ENCODE results near the gene LAMB3. TPM values are rescaled to one million over a fixed set of nuclear protein-coding genes. Genes with fewer than 3 reads are reported as not detected.

Gene LAMB3
- total RNA-seq, 1 donor from 2014 or later: 12.5 TPM

GRCh38 chr1:209611771-209612570, 40.3 kb downstream of the LAMB3 start:
- no peak for DNase-seq (ENCODE audit: low spot score, unreplicated experiment)
- no peak for TF ChIP-seq CTCF (IDR thresholded peaks at IDR 0.05; ENCODE audit: unreplicated experiment)
- Mint-ChIP-seq H3K4me1 (ENCODE audit: low read depth) (no peaks in the 10 kb centered on the region), H3K27me3 (no peaks in the 10 kb centered on the region), H3K36me3 (ENCODE audit: insufficient read depth) (peaks cover 6% of the 10 kb centered on the region), H3K27ac (no peak overlapping the region), H3K9me3 (ENCODE audit: low read depth) (no peaks in the 10 kb centered on the region), H3K4me3 (ENCODE audit: low read depth) (no peak overlapping the region)

GRCh38 chr1:209610631-209610905, 41.7 kb downstream of the LAMB3 start:
- Mint-ChIP-seq H3K27ac (no peak overlapping the region), H3K4me3 (ENCODE audit: low read depth) (no peak overlapping the region), H3K9me3 (ENCODE audit: low read depth) (no peaks in the 10 kb centered on the region), H3K27me3 (no peaks in the 10 kb centered on the region), H3K36me3 (ENCODE audit: insufficient read depth) (no peaks in the 10 kb centered on the region), H3K4me1 (ENCODE audit: low read depth) (no peaks in the 10 kb centered on the region)
- DNase-seq (ENCODE audit: low spot score, unreplicated experiment): no peak
- no peak for TF ChIP-seq CTCF (IDR thresholded peaks at IDR 0.05; ENCODE audit: unreplicated experiment)

DNA sequence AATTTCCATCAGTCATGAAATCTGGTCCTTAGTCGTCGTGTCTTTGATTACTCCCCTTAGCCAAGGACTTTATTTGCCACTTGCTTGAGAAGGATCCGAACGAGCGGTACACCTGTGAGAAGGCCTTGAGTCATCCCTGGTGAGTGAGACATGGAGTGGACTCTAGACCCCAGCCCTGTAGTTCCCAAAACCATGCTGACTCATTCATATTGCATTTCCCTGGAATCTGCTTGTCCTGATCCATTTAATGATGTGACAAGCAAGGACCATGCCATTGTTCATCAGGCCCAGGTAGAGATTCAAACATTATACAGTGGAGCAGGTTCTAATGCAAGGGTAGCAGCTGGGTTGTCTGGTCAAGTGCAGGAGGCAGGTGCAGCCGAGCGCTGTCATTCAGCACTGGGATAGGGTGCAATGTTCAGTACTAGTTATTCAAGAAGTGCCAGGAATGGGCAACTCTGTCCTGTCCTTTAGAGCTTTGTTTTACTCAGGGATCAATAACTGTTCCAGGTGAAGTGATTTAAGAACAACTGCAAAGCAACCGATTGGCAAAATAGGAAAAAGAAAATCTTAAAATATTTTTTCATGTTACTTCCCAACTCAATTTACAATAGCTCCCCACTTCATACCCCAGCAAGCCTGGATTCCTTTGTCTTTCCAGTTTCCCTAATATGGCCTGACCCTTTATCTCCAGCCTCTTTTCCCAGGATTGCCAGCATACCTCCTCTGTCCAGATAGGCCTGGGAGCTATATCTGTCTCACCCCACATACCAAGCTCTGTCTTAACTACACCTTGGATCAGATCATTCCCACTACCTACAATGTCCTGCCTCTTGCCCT, 42.2 kb downstream of the LAMB3 start:
- Mint-ChIP-seq H3K9me3 (ENCODE audit: low read depth) (no peaks in the 10 kb centered on the region), H3K27ac (no peak overlapping the region), H3K27me3 (no peaks in the 10 kb centered on the region), H3K36me3 (ENCODE audit: insufficient read depth) (no peaks in the 10 kb centered on the region), H3K4me3 (ENCODE audit: low read depth) (no peak overlapping the region), H3K4me1 (ENCODE audit: low read depth) (no peaks in the 10 kb centered on the region)
- TF ChIP-seq CTCF (IDR thresholded peaks at IDR 0.05; ENCODE audit: unreplicated experiment): no peak
- no peak for DNase-seq (ENCODE audit: low spot score, unreplicated experiment)

DNA sequence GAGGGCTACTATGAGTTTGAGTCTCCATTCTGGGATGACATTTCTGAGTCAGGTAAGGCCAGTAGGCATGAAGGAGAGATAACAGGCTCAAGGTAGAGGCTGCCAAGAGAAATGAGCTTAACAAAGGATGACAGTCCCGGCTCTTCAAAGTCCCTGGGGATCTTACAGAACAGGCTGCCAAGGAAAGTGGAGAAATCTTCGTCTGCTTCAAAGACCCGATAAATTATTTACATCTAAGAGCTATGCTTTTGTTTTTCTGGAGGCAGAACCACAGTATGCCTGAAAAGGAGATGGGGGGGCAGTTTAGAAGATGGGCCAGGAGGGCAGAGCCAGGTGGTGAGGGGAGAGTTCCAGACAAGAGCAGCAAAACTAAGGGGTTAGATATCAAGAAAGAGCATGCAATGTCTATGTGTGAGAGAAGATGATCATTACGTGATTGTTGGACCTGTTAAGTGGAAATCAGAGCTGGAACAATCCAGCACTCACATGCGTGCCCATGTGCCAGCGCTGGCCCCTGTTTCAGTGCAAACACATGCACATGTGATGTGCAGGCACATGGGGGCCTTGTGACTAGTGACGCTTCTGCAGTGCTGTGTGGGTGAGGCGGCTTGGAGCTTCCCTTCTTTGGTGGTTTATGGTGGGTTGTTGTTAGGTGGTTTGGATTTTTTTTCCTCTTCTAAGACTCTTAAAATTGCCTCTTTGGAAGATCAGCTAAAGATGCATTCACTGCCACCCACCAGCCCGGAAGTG, 43.0 kb downstream of the LAMB3 start:
- TF ChIP-seq CTCF (IDR thresholded peaks at IDR 0.05; ENCODE audit: unreplicated experiment): no peak
- no peak for DNase-seq (ENCODE audit: low spot score, unreplicated experiment)
- H3K36me3 Mint-ChIP-seq (ENCODE audit: insufficient read depth): no peaks in the 10 kb centered on the region
- no peaks in the 10 kb centered on the region for H3K4me1 Mint-ChIP-seq (ENCODE audit: low read depth)
- H3K9me3 Mint-ChIP-seq (ENCODE audit: low read depth): no peaks in the 10 kb centered on the region
- no peak overlapping the region for H3K4me3 Mint-ChIP-seq (ENCODE audit: low read depth)
- H3K27ac Mint-ChIP-seq: no peak overlapping the region
- H3K27me3 Mint-ChIP-seq: no peaks in the 10 kb centered on the region

GRCh38 chr1:209607795-209608178, 44.4 kb downstream of the LAMB3 start:
- H3K27me3 Mint-ChIP-seq: no peaks in the 10 kb centered on the region
- H3K4me1 Mint-ChIP-seq (ENCODE audit: low read depth): no peaks in the 10 kb centered on the region
- no peak for DNase-seq (ENCODE audit: low spot score, unreplicated experiment)
- no peak for TF ChIP-seq CTCF (IDR thresholded peaks at IDR 0.05; ENCODE audit: unreplicated experiment)
- H3K4me3 Mint-ChIP-seq (ENCODE audit: low read depth): no peak overlapping the region
- no peaks in the 10 kb centered on the region for H3K36me3 Mint-ChIP-seq (ENCODE audit: insufficient read depth)
- H3K9me3 Mint-ChIP-seq (ENCODE audit: low read depth): no peaks in the 10 kb centered on the region
- no peak overlapping the region for H3K27ac Mint-ChIP-seq

Data from progenitor cell of endocrine pancreas (in vitro differentiated cells).